ENCODE measurements around the gene PSMB5.

DNA sequence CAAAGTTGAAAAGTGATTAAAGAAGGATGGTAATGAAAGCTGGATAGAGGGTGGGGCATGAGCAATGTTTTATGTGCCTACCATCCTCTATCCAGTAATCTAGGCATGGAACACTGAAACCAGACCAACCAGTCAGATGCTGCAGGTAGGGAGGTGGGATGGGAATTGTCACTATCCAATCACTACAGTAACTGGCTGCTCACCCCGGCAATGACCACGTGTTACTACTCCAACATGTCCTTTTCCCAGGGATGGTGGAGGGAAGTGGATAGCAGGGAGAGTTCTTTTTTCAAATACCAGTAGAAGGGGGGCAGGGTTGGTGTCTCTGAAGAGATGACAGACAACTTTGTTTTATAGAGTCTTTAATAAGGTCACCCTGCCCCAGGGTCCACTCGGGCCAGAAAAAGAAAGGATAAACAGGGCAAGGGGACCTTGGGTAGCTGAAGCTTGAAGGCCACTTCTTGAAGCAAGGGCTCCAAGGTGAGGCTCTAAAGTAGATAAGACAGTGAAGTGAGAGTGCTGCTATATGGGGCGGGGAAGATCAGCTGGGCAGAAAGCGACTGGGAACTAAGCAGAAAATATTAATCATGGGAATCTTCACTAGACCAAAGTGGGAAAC lies 37.3 kb upstream of the PSMB5 start:
- no peak for TF ChIP-seq PHB2 (IDR thresholded peaks at IDR 0.05; ENCODE audit: low read depth)
- no peak for TF ChIP-seq EWSR1 (IDR thresholded peaks at IDR 0.05; ENCODE audit: borderline replicate concordance, low read depth, partially characterized antibody)
- TF ChIP-seq, protein P1, sequence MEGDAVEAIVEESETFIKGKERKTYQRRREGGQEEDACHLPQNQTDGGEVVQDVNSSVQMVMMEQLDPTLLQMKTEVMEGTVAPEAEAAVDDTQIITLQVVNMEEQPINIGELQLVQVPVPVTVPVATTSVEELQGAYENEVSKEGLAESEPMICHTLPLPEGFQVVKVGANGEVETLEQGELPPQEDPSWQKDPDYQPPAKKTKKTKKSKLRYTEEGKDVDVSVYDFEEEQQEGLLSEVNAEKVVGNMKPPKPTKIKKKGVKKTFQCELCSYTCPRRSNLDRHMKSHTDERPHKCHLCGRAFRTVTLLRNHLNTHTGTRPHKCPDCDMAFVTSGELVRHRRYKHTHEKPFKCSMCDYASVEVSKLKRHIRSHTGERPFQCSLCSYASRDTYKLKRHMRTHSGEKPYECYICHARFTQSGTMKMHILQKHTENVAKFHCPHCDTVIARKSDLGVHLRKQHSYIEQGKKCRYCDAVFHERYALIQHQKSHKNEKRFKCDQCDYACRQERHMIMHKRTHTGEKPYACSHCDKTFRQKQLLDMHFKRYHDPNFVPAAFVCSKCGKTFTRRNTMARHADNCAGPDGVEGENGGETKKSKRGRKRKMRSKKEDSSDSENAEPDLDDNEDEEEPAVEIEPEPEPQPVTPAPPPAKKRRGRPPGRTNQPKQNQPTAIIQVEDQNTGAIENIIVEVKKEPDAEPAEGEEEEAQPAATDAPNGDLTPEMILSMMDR (IDR thresholded peaks at IDR 0.05 in 2 of 3, conservative IDR thresholded peaks at IDR 0.05 in 1 of 3; ENCODE audit: insufficient read depth in 2 of 3, low read depth in 1 of 3, low read length in 3 of 3) = no peak
- no peak for TF ChIP-seq GATA2 (CRISPR knock-in tag; IDR thresholded peaks at IDR 0.05)
- no peak for TF ChIP-seq NFE2L1 (tag; IDR thresholded peaks at IDR 0.05; ENCODE audit: borderline replicate concordance, low read depth)
- TF ChIP-seq ZNF174 (CRISPR knock-in tag; IDR thresholded peaks at IDR 0.05) = no peak
- TF ChIP-seq, protein P2, sequence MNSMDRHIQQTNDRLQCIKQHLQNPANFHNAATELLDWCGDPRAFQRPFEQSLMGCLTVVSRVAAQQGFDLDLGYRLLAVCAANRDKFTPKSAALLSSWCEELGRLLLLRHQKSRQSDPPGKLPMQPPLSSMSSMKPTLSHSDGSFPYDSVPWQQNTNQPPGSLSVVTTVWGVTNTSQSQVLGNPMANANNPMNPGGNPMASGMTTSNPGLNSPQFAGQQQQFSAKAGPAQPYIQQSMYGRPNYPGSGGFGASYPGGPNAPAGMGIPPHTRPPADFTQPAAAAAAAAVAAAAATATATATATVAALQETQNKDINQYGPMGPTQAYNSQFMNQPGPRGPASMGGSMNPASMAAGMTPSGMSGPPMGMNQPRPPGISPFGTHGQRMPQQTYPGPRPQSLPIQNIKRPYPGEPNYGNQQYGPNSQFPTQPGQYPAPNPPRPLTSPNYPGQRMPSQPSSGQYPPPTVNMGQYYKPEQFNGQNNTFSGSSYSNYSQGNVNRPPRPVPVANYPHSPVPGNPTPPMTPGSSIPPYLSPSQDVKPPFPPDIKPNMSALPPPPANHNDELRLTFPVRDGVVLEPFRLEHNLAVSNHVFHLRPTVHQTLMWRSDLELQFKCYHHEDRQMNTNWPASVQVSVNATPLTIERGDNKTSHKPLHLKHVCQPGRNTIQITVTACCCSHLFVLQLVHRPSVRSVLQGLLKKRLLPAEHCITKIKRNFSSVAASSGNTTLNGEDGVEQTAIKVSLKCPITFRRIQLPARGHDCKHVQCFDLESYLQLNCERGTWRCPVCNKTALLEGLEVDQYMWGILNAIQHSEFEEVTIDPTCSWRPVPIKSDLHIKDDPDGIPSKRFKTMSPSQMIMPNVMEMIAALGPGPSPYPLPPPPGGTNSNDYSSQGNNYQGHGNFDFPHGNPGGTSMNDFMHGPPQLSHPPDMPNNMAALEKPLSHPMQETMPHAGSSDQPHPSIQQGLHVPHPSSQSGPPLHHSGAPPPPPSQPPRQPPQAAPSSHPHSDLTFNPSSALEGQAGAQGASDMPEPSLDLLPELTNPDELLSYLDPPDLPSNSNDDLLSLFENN (IDR thresholded peaks at IDR 0.05; ENCODE audit: low read depth in 2 of 2, low read length in 2 of 2) = no peak
- TF ChIP-seq MTA2 (IDR thresholded peaks at IDR 0.05; ENCODE audit: low read depth) = no peak
